Keratinocyte (primary cell): ENCODE measurements around the gene TUBGCP5.

ENCODE experiments used
- CTCF ChIP-seq, 3 experiments: IDR thresholded peaks in 1 of 3; conservative IDR thresholded peaks in 1 of 3; optimal IDR thresholded peaks in 1 of 3; 2 replicates in 2 of 3; 3 replicates in 1 of 3; pipeline versions ENCODE3 to v1.5.1; 2011; ENCODE audit warnings: low read length in 3 of 3, mild to moderate bottlenecking in 3 of 3, moderate library complexity in 2 of 3, control low read depth in 1 of 3, inconsistent platforms in 1 of 3; ENCODE audit not compliant: insufficient read depth in 2 of 3; ENCODE audit errors: extremely low read depth in 1 of 3
- EZH2 ChIP-seq: IDR thresholded peaks from one replicate; pipeline ENCODE4 v1.6.1; 2012; ENCODE audit warnings: inconsistent platforms, mild to moderate bottlenecking, low read length, moderate library complexity

DNA sequence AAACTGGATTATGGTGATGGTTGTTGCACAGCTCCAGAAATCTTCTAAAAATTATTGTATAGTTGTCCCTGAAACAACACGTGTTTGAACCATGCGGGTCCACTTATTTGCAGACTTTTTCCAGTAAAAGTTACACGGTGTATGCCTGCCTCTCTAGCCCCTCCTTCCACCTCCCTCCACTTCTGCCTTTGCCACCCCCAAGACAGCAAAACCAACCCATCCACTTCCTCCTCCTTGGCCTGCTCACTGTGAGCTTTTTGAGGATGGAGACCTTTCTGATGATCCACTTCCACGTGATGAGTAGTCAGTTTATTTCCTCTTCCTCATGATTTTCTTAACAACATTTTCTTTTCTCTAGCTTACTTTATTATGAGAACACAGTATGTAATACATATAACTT is 64.6 kb downstream of the TUBGCP5 start:
- TF ChIP-seq CTCF (optimal IDR thresholded peaks at IDR 0.05 in 1 of 3, IDR thresholded peaks at IDR 0.05 in 1 of 3, conservative IDR thresholded peaks at IDR 0.05 in 1 of 3; ENCODE audit: extremely low read depth in 1 of 3, insufficient read depth in 2 of 3, low read length in 3 of 3), result no peak
- no peak for TF ChIP-seq EZH2
